ENCODE measurements around the gene FAU.

GRCh38 chr11:65111744-65112545, 10.0 kb downstream of the FAU start, which contains the start of gene TM7SF2:
- TF ChIP-seq CREM (IDR thresholded peaks at IDR 0.05) (0 out of 2 replicates have a peak, but pooled peaks have one; percentile 27), CREM (CRISPR knock-in tag; IDR thresholded peaks at IDR 0.05) (no peak), ZNF841 (CRISPR knock-in tag; IDR thresholded peaks at IDR 0.05; ENCODE audit: borderline replicate concordance) (no peak; the same call in 1 of the 2 replicates), CTCF (CRISPR knock-in tag; IDR thresholded peaks at IDR 0.05) (peak; percentile 11; the same call in 1 of the 2 replicates), ZNF570 (CRISPR knock-in tag; IDR thresholded peaks at IDR 0.05; ENCODE audit: borderline replicate concordance) (no peak), ZNF274 (CRISPR knock-in tag; IDR thresholded peaks at IDR 0.05) (no peak), FUBP1 (CRISPR knock-in tag; IDR thresholded peaks at IDR 0.05; ENCODE audit: borderline replicate concordance) (no peak), ETV5 (CRISPR knock-in tag; IDR thresholded peaks at IDR 0.05; ENCODE audit: borderline replicate concordance) (peak; percentile 34; the same call in 1 of the 2 replicates), RFX5 (IDR thresholded peaks at IDR 0.05; ENCODE audit: low read depth, low read length) (0 out of 2 replicates have a peak, but pooled peaks have one; percentile 13), SP1 (IDR thresholded peaks at IDR 0.05) (no peak), SP1 (CRISPR knock-in tag; IDR thresholded peaks at IDR 0.05) (peak; percentile 87)

Measured in HepG2 (cell line).